Measurements from ENCODE around the gene INSIG1.

INSIG1 gene

GRCh38 chr7:155358066-155358947 lies 60.6 kb downstream of the INSIG1 start:
- intact Hi-C loops (cut with DNase I), result no loop called here
- peak in 3 of 10 donors; percentile 57 to 83 (median 70) for DNase-seq

DNA sequence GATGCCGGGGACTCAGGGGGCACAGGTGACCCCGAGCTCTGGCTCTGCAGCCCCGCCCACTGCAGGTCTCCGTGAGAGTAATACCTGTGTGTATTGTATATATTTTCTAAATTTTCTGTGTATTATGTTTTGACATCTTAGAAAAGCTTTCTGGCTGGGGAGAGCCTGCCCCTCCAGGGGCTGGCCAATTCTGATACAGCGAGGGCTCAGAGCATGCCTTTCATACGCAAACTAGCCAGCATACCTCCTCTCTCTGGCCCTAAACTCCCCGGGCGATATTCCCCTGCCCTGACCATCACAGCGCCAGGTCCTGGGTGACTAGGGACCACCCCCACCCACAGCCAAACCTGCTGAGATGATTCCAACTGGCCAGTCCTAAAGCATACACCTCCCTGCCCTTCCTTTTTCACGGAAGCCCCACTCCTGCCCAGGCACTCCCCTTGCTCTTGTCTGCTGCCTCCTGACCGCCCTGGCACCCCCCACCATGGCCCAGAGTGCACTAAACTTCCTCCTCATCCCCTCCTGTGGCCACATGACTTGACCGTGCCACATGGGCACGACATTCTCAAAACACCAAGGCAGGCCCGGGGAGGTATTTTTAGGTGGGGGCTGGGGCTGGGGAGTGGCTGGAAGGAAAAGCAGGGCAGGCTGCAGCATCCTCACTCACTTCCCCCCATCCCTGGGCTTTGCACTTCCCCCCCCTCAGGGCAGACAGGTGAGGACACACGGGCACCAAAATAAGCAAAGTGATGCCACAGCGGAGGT lies 61.5 kb downstream of the INSIG1 start:
- intact Hi-C loops (cut with DNase I), result no loop called here
- peak in 3 of 10 donors; percentile 9 to 44 (median 35) for DNase-seq
